ENCODE data around the gene STARD13.

Gene STARD13

DNA sequence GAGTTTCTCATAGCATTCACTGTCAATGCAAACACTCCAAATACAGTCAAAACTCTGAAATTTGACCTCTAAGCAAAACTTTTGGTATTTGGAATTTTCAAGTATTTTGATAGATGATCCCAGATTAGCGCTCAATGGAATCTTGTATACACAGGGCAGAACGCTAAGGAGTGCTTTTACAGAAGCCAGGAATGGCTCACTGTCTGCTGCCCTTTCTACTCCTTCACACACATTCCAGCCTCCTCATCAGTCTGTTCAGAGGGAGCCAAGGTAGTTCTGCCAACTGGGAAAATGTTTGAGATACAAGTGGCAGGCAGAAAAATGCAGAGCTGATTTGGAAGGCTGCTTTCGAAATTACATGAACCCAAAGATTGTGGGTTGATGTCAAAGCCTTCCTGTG lies 4.4 kb upstream of the STARD13 start:
- H3K4me3 Mint-ChIP-seq, result no peak overlapping the region

GRCh38 chr13:33287142-33287882 lies 1.8 kb upstream of the STARD13 start:
- H3K4me1 Mint-ChIP-seq (ENCODE audit: low read depth), result peaks cover 18% of the 10 kb centered on the region
- no peak for DNase-seq
- no peak overlapping the region for H3K27ac Mint-ChIP-seq
- no peaks in the 10 kb centered on the region for H3K36me3 Mint-ChIP-seq (ENCODE audit: low read depth)
- no peak overlapping the region for H3K4me3 Mint-ChIP-seq
- H3K9me3 Mint-ChIP-seq, result no peaks in the 10 kb centered on the region
- H3K27me3 Mint-ChIP-seq, result peaks cover 55% of the 10 kb centered on the region

More for the DNA sequence above, 4.4 kb upstream of the STARD13 start:
- H3K4me1 Mint-ChIP-seq (ENCODE audit: low read depth), result peaks cover 19% of the 10 kb centered on the region
- no peak for DNase-seq
- peaks cover 49% of the 10 kb centered on the region for H3K27me3 Mint-ChIP-seq
- no peaks in the 10 kb centered on the region for H3K9me3 Mint-ChIP-seq
- no peak overlapping the region for H3K27ac Mint-ChIP-seq
- H3K36me3 Mint-ChIP-seq (ENCODE audit: low read depth), result no peaks in the 10 kb centered on the region

GRCh38 chr13:33286128-33286527 lies 573 bp upstream of the STARD13 start:
- H3K4me3 Mint-ChIP-seq, result peak overlapping the region; percentile 71
- no peaks in the 10 kb centered on the region for H3K36me3 Mint-ChIP-seq (ENCODE audit: low read depth)
- H3K9me3 Mint-ChIP-seq, result no peaks in the 10 kb centered on the region
- H3K27me3 Mint-ChIP-seq, result peaks cover 64% of the 10 kb centered on the region
- H3K27ac Mint-ChIP-seq, result no peak overlapping the region
- no peak for DNase-seq
- H3K4me1 Mint-ChIP-seq (ENCODE audit: low read depth), result peaks cover 18% of the 10 kb centered on the region

- no peaks in the 10 kb centered on the region for H3K36me3 Mint-ChIP-seq (ENCODE audit: low read depth)
- no peaks in the 10 kb centered on the region for H3K9me3 Mint-ChIP-seq
- peak overlapping the region; percentile 71 for H3K4me3 Mint-ChIP-seq
- peaks cover 67% of the 10 kb centered on the region for H3K27me3 Mint-ChIP-seq
- H3K27ac Mint-ChIP-seq, result no peak overlapping the region
- H3K4me1 Mint-ChIP-seq (ENCODE audit: low read depth), result peaks cover 18% of the 10 kb centered on the region
- no peak for DNase-seq
These were observed 639 bp downstream of the STARD13 start for GRCh38 chr13:33284916-33285315.

- no peak overlapping the region for H3K27ac Mint-ChIP-seq
- no peaks in the 10 kb centered on the region for H3K36me3 Mint-ChIP-seq (ENCODE audit: low read depth)
- DNase-seq, result no peak
- H3K27me3 Mint-ChIP-seq, result peaks cover 63% of the 10 kb centered on the region
- H3K9me3 Mint-ChIP-seq, result no peaks in the 10 kb centered on the region
- no peak overlapping the region for H3K4me3 Mint-ChIP-seq
- H3K4me1 Mint-ChIP-seq (ENCODE audit: low read depth), result peaks cover 18% of the 10 kb centered on the region
These were observed 1.5 kb downstream of the STARD13 start for GRCh38 chr13:33284031-33284430.

GRCh38 chr13:33283195-33283911 lies 2.2 kb downstream of the STARD13 start:
- Mint-ChIP-seq H3K4me1 (ENCODE audit: low read depth) (peaks cover 18% of the 10 kb centered on the region), H3K4me3 (no peak overlapping the region), H3K27ac (no peak overlapping the region), H3K9me3 (no peaks in the 10 kb centered on the region), H3K36me3 (ENCODE audit: low read depth) (no peaks in the 10 kb centered on the region), H3K27me3 (peaks cover 62% of the 10 kb centered on the region)
- DNase-seq, result no peak

DNA sequence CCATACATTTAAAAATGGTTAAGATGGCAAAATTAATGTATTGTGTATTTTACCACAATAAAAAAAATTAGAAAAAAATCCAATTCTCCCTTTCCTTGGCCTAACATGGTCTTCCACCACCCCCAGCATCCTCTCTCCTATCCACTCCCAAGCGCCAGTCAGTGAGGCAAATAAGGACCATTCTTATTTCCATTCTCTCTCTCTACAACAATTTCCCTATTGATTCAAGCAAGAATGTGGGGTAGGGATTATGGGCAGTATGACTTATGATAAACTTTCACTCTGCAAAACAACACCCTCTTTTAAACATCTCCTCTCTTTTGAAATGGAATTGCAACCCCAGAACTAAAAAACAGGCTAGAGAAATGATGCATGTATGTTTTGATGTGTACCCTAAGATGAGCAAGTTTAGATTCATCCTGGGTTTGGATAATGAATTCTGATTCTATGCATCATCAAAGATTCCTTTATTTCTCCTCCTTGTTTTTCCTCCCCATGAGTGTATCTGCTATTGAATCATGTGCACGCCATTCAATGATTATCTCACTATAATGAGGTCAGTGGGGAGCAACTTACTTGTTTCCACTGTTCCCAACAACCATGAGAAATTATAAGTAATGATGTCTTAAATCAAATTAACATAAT lies 3.5 kb downstream of the STARD13 start:
- no peak for DNase-seq
- H3K9me3 Mint-ChIP-seq, result no peaks in the 10 kb centered on the region

GRCh38 chr13:33280923-33281322 lies 4.6 kb downstream of the STARD13 start:
- Mint-ChIP-seq H3K9me3 (no peaks in the 10 kb centered on the region), H3K36me3 (ENCODE audit: low read depth) (no peaks in the 10 kb centered on the region), H3K27me3 (peaks cover 45% of the 10 kb centered on the region), H3K4me3 (no peak overlapping the region), H3K4me1 (ENCODE audit: low read depth) (peaks cover 12% of the 10 kb centered on the region), H3K27ac (no peak overlapping the region)
- no peak for DNase-seq

More for the DNA sequence above, 3.5 kb downstream of the STARD13 start:
- no peaks in the 10 kb centered on the region for H3K36me3 Mint-ChIP-seq (ENCODE audit: low read depth)
- peaks cover 18% of the 10 kb centered on the region for H3K4me1 Mint-ChIP-seq (ENCODE audit: low read depth)
- no peak overlapping the region for H3K4me3 Mint-ChIP-seq
- peaks cover 53% of the 10 kb centered on the region for H3K27me3 Mint-ChIP-seq
- no peak overlapping the region for H3K27ac Mint-ChIP-seq

- Mint-ChIP-seq H3K4me1 (ENCODE audit: low read depth) (peaks cover 7% of the 10 kb centered on the region), H3K9me3 (no peaks in the 10 kb centered on the region), H3K27ac (no peak overlapping the region), H3K36me3 (ENCODE audit: low read depth) (no peaks in the 10 kb centered on the region), H3K4me3 (no peak overlapping the region), H3K27me3 (peaks cover 41% of the 10 kb centered on the region)
- no peak for DNase-seq
These were observed 5.2 kb downstream of the STARD13 start for GRCh38 chr13:33280279-33280905.

DNA sequence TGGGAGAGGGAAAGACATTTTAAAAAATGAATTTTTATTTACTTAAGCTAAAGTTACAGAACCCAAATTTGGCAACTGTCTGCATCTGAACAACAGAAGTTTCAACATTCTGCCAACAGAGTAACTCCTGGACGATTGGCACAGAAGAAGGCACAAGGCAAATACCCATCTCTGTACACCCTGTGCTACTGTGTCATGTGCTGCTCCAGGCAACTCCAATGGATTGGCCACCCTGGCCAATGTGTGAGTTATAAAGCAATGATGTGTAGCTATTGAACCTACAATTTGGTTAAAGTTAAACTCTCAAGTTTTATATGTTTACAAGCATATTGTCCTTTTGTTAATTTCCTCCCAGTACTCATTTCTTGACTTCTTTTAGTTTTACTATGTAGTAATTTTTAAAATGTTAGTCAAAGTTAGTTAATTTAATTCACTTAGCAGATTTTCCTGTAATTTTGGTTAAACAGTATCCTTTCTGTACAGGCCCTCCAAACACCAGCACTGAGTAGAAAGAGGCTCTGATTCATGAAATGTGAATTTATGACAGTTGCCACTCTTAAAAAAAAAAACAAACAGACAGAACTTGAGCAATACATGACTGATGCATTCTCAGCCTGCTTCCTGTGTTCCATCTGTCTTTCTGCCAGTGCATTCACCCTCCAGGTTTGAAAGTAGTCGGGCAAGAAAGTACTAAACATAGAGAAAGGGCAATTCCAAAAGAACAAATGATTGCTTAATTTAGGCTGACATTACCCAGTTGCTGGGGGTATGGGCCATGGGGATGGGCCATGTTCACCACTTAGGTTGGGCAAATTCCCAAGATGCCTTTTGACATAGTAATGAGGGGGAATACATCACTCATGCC lies 5.9 kb downstream of the STARD13 start:
- Mint-ChIP-seq H3K9me3 (no peaks in the 10 kb centered on the region), H3K36me3 (ENCODE audit: low read depth) (no peaks in the 10 kb centered on the region), H3K27me3 (peaks cover 36% of the 10 kb centered on the region), H3K4me3 (no peak overlapping the region), H3K4me1 (ENCODE audit: low read depth) (no peaks in the 10 kb centered on the region), H3K27ac (no peak overlapping the region)
- DNase-seq, result no peak

DNA sequence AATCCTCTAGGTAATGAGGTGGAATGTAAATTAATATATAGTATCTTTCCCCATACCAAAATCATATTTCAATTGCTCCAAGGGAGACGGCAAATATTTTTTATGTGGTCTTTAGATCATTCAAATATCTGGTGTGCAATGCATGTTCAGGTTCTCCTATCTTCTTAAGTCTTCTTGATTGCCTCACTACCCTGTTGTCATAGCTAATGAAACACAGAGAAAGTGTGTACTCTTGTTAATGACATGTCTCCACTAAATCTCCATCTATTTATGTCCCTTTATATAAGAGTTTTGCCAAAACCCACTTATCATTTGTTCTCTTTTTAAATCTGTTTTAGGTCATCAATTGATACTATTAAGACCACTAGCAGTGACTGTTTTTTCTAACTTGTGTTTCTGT lies 6.6 kb downstream of the STARD13 start:
- Mint-ChIP-seq H3K4me3 (no peak overlapping the region), H3K27ac (no peak overlapping the region), H3K4me1 (ENCODE audit: low read depth) (no peaks in the 10 kb centered on the region), H3K27me3 (peaks cover 30% of the 10 kb centered on the region), H3K9me3 (no peaks in the 10 kb centered on the region), H3K36me3 (ENCODE audit: low read depth) (no peaks in the 10 kb centered on the region)
- DNase-seq, result no peak

DNA sequence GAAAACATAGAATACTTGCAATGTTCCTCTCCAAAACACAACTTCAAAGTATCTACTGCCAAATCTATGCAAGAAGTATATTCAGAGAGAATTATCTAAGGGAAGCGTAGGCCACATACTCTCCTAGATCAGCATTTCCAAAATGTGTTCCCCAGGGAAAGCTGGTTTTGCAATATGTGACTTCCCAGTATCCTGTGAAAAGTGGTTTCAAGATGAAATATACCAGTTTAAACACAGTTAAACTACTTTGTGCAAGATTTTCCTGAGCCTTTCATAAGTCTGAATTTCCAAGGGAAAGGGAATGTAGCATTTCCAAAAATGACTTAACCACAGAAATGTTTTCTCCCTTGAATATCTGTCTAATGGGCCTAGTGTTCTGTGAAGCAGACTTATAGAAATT lies 7.6 kb downstream of the STARD13 start:
- Mint-ChIP-seq H3K36me3 (ENCODE audit: low read depth) (no peaks in the 10 kb centered on the region), H3K27ac (no peak overlapping the region), H3K4me1 (ENCODE audit: low read depth) (no peaks in the 10 kb centered on the region), H3K4me3 (no peak overlapping the region), H3K9me3 (no peaks in the 10 kb centered on the region), H3K27me3 (peaks cover 28% of the 10 kb centered on the region)
- no peak for DNase-seq

DNA sequence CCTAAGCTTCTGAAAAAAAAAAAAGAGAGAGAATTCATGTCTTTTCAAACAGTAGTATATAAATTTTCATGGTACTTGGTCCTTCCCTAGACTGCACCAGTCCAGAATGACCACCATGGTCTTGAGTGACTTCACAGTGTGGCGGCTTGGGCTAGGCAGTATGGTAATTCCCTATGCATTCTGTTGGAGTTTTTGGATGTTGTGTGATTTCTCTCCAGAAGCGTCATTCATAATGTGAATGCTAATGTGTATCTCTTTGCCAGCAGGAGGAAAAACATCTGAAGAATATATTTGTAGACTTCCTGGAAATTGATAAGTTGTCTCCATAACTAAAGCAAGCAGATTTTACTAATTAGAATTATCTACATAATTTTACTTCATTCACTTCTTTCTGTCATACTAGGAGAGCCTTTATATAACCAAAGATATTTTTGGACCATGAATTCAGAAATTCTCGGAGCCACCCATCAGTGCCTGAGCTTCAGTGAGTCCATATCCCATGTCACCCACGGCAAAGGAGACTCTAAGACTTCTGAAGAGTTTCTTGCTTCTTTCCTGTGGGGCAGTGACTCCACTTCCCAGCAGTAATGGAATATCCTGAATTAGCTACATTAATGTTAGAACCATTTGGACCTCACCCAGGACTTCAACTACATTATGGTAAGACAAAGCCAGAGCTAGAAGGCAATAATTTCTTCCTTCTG lies 8.4 kb downstream of the STARD13 start:
- H3K27me3 Mint-ChIP-seq, result peaks cover 30% of the 10 kb centered on the region
- H3K36me3 Mint-ChIP-seq (ENCODE audit: low read depth), result no peaks in the 10 kb centered on the region
- no peak overlapping the region for H3K27ac Mint-ChIP-seq
- H3K4me1 Mint-ChIP-seq (ENCODE audit: low read depth), result no peaks in the 10 kb centered on the region
- no peaks in the 10 kb centered on the region for H3K9me3 Mint-ChIP-seq
- DNase-seq, result no peak
- no peak overlapping the region for H3K4me3 Mint-ChIP-seq

All from activated T-cell treated with anti-CD3 and anti-CD28 coated beads, Interleukin-2, amount 50 U/mL, for 24 hours (primary cell).